Gastroesophageal sphincter (tissue), 4 donors: Measurements from ENCODE around the gene MAP1B. TPM values are rescaled to one million over a fixed set of nuclear protein-coding genes. Genes with fewer than 3 reads are reported as not detected.

Experiments used
- ATAC-seq: fragments of 150-250 bp; one replicate; pipeline ENCODE4 v1.9.1; 2016; ENCODE audit warnings: mild to moderate bottlenecking, moderate library complexity
- H3K27ac ChIP-seq, 4 donors: fragments of 200-600 bp; sonication (generic) in 3 of 4; 1 replicate in 3 of 4; 2 replicates in 1 of 4; pipeline ENCODE4 v1.5.1; 2016 to 2019
- H3K27me3 ChIP-seq: fragments of 200-600 bp; sonication (generic); one replicate; pipeline ENCODE4 v1.5.1; 2019
- H3K36me3 ChIP-seq, 2 donors: fragments of 200-600 bp; sonication (generic); one replicate each; pipeline ENCODE4 v1.5.1; 2019; ENCODE audit warnings: control low read depth in 1 of 2
- H3K4me1 ChIP-seq, 3 donors: fragments of 200-600 bp; sonication (generic); 1 replicate in 2 of 3; 2 replicates in 1 of 3; pipeline ENCODE4 v1.5.1; 2016 to 2019; ENCODE audit warnings: control low read depth in 2 of 3
- H3K4me3 ChIP-seq, 2 donors: fragments of 200-600 bp; sonication (generic); one replicate each; pipeline ENCODE4 v1.5.1; 2019; ENCODE audit warnings: mild to moderate bottlenecking in 1 of 2, moderate library complexity in 1 of 2
- H3K9me3 ChIP-seq, 3 donors: fragments of 200-600 bp; sonication (generic); one replicate each; pipeline ENCODE4 v1.5.1; 2017 to 2019; ENCODE audit warnings: control low read depth in 2 of 3
- CTCF ChIP-seq, 4 experiments: fragments of 200-600 bp in 2 of 4; fragments of 450-650 bp in 2 of 4; sonication (generic) in 1 of 4; IDR thresholded peaks; one replicate each; pipeline ENCODE4 v1.5.1; 2017 to 2019; ENCODE audit warnings: antibody characterized with exemption in 4 of 4, mild to moderate bottlenecking in 2 of 4, moderate library complexity in 2 of 4
- EP300 ChIP-seq: sonication (generic); formaldehyde crosslinking; IDR thresholded peaks from one replicate; pipeline ENCODE4 v1.6.1; 2017; ENCODE audit warnings: antibody characterized with exemption, mild to moderate bottlenecking
- POLR2A ChIP-seq, 2 donors: fragments of 450-650 bp; IDR thresholded peaks; one replicate each; pipeline ENCODE4 v1.6.1; 2017; ENCODE audit warnings: antibody characterized with exemption in 2 of 2, mild to moderate bottlenecking in 2 of 2, moderate library complexity in 1 of 2
- POLR2AphosphoS5 ChIP-seq: sonication (generic); formaldehyde crosslinking; IDR thresholded peaks from one replicate; pipeline ENCODE4 v1.6.1; 2017; ENCODE audit warnings: antibody characterized with exemption
- WGBS, 2 donors: methylation state at CpG; one replicate each; pipeline ENCODE4 v1.1.5; 2018; ENCODE audit warnings: low coverage in 1 of 2; 5-methylcytosine and 5-hydroxymethylcytosine counted together
- small RNA-seq, 4 donors: library from RNA; depleted of rRNA; stranded (forward); fragments of <200 nt; gene quantifications; one replicate each; pipeline ENCODE3, GENCODE V24; 2016
- total RNA-seq, 4 donors: library from RNA; depleted of rRNA; stranded (reverse); fragments of >200 nt; gene quantifications; one replicate each; pipeline ENCODE4 v1.1.0, GENCODE V29; 2016

MAP1B gene
- total RNA-seq, 4 donors from 2014 or later, result 601 to 1,344 (median 738) TPM

DNA sequence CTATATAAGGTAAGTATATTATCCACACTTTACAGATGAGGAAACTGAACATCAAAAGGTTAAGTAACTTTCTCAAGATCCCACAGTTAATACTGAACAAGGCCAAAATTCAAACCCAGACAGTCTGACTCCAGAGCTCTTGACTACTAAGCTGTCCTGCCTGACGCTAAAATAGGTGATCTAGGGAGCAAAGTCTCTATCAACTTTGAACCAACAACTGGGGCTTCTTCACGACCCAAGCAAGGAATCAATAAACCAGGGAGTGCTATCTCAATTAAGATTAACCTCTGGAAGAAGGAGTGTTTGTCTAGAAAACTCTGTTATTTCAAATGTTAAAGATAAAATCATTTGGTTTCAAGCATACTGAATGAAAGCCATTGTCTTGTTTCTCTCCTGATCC, 148.4 kb downstream of the MAP1B start:
- Histone ChIP-seq H3K27ac (no peak overlapping the region), H3K9me3 (no peaks in the 10 kb centered on the region), H3K4me3 (no peak overlapping the region), H3K4me1 (peaks cover 4 to 48% (median 12%) of the 10 kb centered on the region in 3 donors), H3K36me3 (no peaks in the 10 kb centered on the region), H3K27me3 (no peaks in the 10 kb centered on the region)
- WGBS, 2 donors, result 91 to 93% methylated on average over 2 of the region's 2 CpGs
- ATAC-seq, result no peak
- TF ChIP-seq EP300, result no peak
- no peak for TF ChIP-seq POLR2AphosphoS5
- no peak for TF ChIP-seq POLR2A (IDR thresholded peaks at IDR 0.05)
- no peak for TF ChIP-seq CTCF (IDR thresholded peaks at IDR 0.05)

- WGBS, 2 donors, result 100% methylated on average over 2 of the region's 2 CpGs
- Histone ChIP-seq H3K27me3 (no peaks in the 10 kb centered on the region), H3K4me1 (peaks cover 4 to 39% (median 6%) of the 10 kb centered on the region in 3 donors), H3K9me3 (no peaks in the 10 kb centered on the region), H3K36me3 (no peaks in the 10 kb centered on the region), H3K27ac (no peak overlapping the region), H3K4me3 (no peak overlapping the region)
- no peak for TF ChIP-seq POLR2A (IDR thresholded peaks at IDR 0.05)
- TF ChIP-seq EP300, result no peak
- no peak for TF ChIP-seq POLR2AphosphoS5
- no peak for TF ChIP-seq CTCF (IDR thresholded peaks at IDR 0.05)
- ATAC-seq, result no peak
Observed at GRCh38 chr5:72256536-72256935, 149.3 kb downstream of the MAP1B start.

Small RNA genes lying within 50 kb of the gene (small RNA-seq; reads per million reads assigned to genes)
- gene MIR4803, result 0 reads per million in 4 donors

Other genes with a start within 250 kb of the MAP1B start
- gene MRPS27, start 212.8 kb downstream of the MAP1B start, total RNA-seq, result 10 to 100 TPM; 48.6 to 57.9 (median 55.1) TPM
- 1 to 10 TPM; 2.7 to 7.2 (median 5.4) TPM for gene PTCD2, start 212.9 kb downstream of the MAP1B start, total RNA-seq